Endothelial cell of umbilical vein (primary cell): ENCODE data around the gene NOPCHAP1.

Experiments used
- EZH2 ChIP-seq: IDR thresholded peaks from 2 replicates; pipeline ENCODE4 v1.6.1; 2012; ENCODE audit warnings: borderline replicate concordance, low read depth, mild to moderate bottlenecking, moderate library complexity, low read length, inconsistent platforms; ENCODE audit not compliant: severe bottlenecking
- FOS ChIP-seq: IDR thresholded peaks from 2 replicates; pipeline ENCODE4 v1.6.1; 2011; ENCODE audit warnings: mild to moderate bottlenecking, low read length, moderate library complexity, borderline replicate concordance; ENCODE audit not compliant: insufficient read depth
- GATA2 ChIP-seq: IDR thresholded peaks from 2 replicates; pipeline ENCODE4 v1.7.0; 2011; ENCODE audit warnings: low read depth, mild to moderate bottlenecking, moderate library complexity, mixed read lengths, low read length; ENCODE audit not compliant: insufficient read length, insufficient read depth
- JUN ChIP-seq: IDR thresholded peaks from 2 replicates; pipeline ENCODE4 v1.6.1; 2011; ENCODE audit warnings: borderline replicate concordance, low read depth; ENCODE audit not compliant: insufficient read length, insufficient read depth
- MAX ChIP-seq: IDR thresholded peaks from 2 replicates; pipeline ENCODE4 v1.6.1; 2011; ENCODE audit not compliant: insufficient read depth, insufficient read length
- MYC ChIP-seq: IDR thresholded peaks from one replicate; pipeline ENCODE4 v1.6.1; 2011; ENCODE audit warnings: mild to moderate bottlenecking, low read depth, low read length
- POLR2A ChIP-seq: IDR thresholded peaks from 2 replicates; pipeline ENCODE4 v1.6.1; 2012; ENCODE audit warnings: low read depth, mild to moderate bottlenecking, control low read depth, low read length
- POLR2AphosphoS5 ChIP-seq: IDR thresholded peaks from 2 replicates; pipeline ENCODE4 v1.6.1; 2012; ENCODE audit warnings: low read depth, mild to moderate bottlenecking, control low read depth, low read length, moderate library complexity; ENCODE audit not compliant: insufficient read depth
- TF ChIP-seq, protein P1 (sequence below), 2 donors: IDR thresholded peaks; 1 replicate in 1 of 2; 2 replicates in 1 of 2; pipeline ENCODE4 v1.5.1; 2011; ENCODE audit warnings: low read length in 2 of 2, mild to moderate bottlenecking in 2 of 2, moderate library complexity in 2 of 2, control low read depth in 1 of 2, inconsistent platforms in 1 of 2, low read depth in 1 of 2; ENCODE audit not compliant: insufficient read depth in 1 of 2; ENCODE audit errors: extremely low read depth in 1 of 2

DNA sequence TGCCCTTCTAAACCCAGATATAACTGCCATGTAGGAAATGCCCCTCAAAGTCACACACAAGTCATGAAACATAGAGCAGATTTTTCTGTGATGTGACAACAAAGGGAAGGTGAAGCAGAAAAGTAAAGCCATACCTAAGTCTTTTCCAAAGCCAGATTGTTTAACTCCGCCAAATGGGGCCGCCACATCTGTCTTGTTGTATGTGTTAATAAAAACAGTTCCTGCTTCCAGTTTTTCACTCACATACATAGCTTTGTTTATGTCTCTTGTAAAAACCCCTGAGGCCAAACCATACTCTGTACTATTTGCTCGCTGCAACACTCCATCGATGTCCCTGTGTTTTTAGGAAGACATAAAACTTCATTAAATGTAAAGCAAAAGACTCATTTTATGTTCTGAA is 40.3 kb downstream of the NOPCHAP1 start:
- TF ChIP-seq, protein P1, sequence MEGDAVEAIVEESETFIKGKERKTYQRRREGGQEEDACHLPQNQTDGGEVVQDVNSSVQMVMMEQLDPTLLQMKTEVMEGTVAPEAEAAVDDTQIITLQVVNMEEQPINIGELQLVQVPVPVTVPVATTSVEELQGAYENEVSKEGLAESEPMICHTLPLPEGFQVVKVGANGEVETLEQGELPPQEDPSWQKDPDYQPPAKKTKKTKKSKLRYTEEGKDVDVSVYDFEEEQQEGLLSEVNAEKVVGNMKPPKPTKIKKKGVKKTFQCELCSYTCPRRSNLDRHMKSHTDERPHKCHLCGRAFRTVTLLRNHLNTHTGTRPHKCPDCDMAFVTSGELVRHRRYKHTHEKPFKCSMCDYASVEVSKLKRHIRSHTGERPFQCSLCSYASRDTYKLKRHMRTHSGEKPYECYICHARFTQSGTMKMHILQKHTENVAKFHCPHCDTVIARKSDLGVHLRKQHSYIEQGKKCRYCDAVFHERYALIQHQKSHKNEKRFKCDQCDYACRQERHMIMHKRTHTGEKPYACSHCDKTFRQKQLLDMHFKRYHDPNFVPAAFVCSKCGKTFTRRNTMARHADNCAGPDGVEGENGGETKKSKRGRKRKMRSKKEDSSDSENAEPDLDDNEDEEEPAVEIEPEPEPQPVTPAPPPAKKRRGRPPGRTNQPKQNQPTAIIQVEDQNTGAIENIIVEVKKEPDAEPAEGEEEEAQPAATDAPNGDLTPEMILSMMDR (IDR thresholded peaks at IDR 0.05; ENCODE audit: extremely low read depth in 1 of 2, insufficient read depth in 1 of 2, low read depth in 1 of 2, low read length in 2 of 2), result no peak
- TF ChIP-seq POLR2A, result no peak
- TF ChIP-seq POLR2AphosphoS5, result no peak
- no peak for TF ChIP-seq EZH2
- TF ChIP-seq MAX, result no peak
- TF ChIP-seq MYC, result no peak
- no peak for TF ChIP-seq JUN
- no peak for TF ChIP-seq GATA2
- TF ChIP-seq FOS, result no peak
